ENCODE results near the gene NRGN.

Gene NRGN

GRCh38 chr11:124724979-124725718, 14.6 kb upstream of the NRGN start:
- no peak for TF ChIP-seq JUND (IDR thresholded peaks at IDR 0.05; ENCODE audit: low read depth)
- in situ Hi-C loops (cut with HindIII; ENCODE audit: low pct_unique_long_range_greater_than_20kb, low sequenced_read_pairs): no loop called here
- no peak for DNase-seq (ENCODE audit: low read depth in 1 of 2, low spot score in 1 of 2)

GRCh38 chr11:124725719-124726105, 14.0 kb upstream of the NRGN start:
- in situ Hi-C loops (cut with HindIII; ENCODE audit: low pct_unique_long_range_greater_than_20kb, low sequenced_read_pairs): no loop called here
- no peak for DNase-seq (ENCODE audit: low read depth in 1 of 2, low spot score in 1 of 2)
- no peak for TF ChIP-seq JUND (IDR thresholded peaks at IDR 0.05; ENCODE audit: low read depth)

GRCh38 chr11:124727474-124727873, 12.3 kb upstream of the NRGN start:
- in situ Hi-C loops (cut with HindIII; ENCODE audit: low pct_unique_long_range_greater_than_20kb, low sequenced_read_pairs): no loop called here
- TF ChIP-seq JUND (IDR thresholded peaks at IDR 0.05; ENCODE audit: low read depth): no peak
- DNase-seq (ENCODE audit: low read depth in 1 of 2, low spot score in 1 of 2): no peak

- no peak for DNase-seq (ENCODE audit: low read depth in 1 of 2, low spot score in 1 of 2)
- in situ Hi-C loops (cut with HindIII; ENCODE audit: low pct_unique_long_range_greater_than_20kb, low sequenced_read_pairs): no loop called here
- TF ChIP-seq JUND (IDR thresholded peaks at IDR 0.05; ENCODE audit: low read depth): no peak
Measured at GRCh38 chr11:124728134-124728533, 11.6 kb upstream of the NRGN start.

GRCh38 chr11:124729571-124729970, 10.2 kb upstream of the NRGN start:
- no peak for DNase-seq (ENCODE audit: low read depth in 1 of 2, low spot score in 1 of 2)
- in situ Hi-C loops (cut with HindIII; ENCODE audit: low pct_unique_long_range_greater_than_20kb, low sequenced_read_pairs): no loop called here
- no peak for TF ChIP-seq JUND (IDR thresholded peaks at IDR 0.05; ENCODE audit: low read depth)

GRCh38 chr11:124732230-124732629, 7.5 kb upstream of the NRGN start:
- no peak for TF ChIP-seq JUND (IDR thresholded peaks at IDR 0.05; ENCODE audit: low read depth)
- in situ Hi-C loops (cut with HindIII; ENCODE audit: low pct_unique_long_range_greater_than_20kb, low sequenced_read_pairs): no loop called here
- DNase-seq (ENCODE audit: low read depth in 1 of 2, low spot score in 1 of 2): no peak

- TF ChIP-seq JUND (IDR thresholded peaks at IDR 0.05; ENCODE audit: low read depth): no peak
- DNase-seq (ENCODE audit: low read depth in 1 of 2, low spot score in 1 of 2): no peak
- in situ Hi-C loops (cut with HindIII; ENCODE audit: low pct_unique_long_range_greater_than_20kb, low sequenced_read_pairs): no loop called here
Measured at GRCh38 chr11:124736736-124737135, 3.0 kb upstream of the NRGN start.

- DNase-seq (ENCODE audit: low read depth in 1 of 2, low spot score in 1 of 2): no peak
- in situ Hi-C loops (cut with HindIII; ENCODE audit: low pct_unique_long_range_greater_than_20kb, low sequenced_read_pairs): no loop called here
- TF ChIP-seq JUND (IDR thresholded peaks at IDR 0.05; ENCODE audit: low read depth): no peak
Measured at GRCh38 chr11:124737638-124738305, 2.0 kb upstream of the NRGN start.

- in situ Hi-C loops (cut with HindIII; ENCODE audit: low pct_unique_long_range_greater_than_20kb, low sequenced_read_pairs): no loop called here
- no peak for DNase-seq (ENCODE audit: low read depth in 1 of 2, low spot score in 1 of 2)
- TF ChIP-seq JUND (IDR thresholded peaks at IDR 0.05; ENCODE audit: low read depth): no peak
Measured at GRCh38 chr11:124738713-124739478, 846 bp upstream of the NRGN start.

- in situ Hi-C loops (cut with HindIII; ENCODE audit: low pct_unique_long_range_greater_than_20kb, low sequenced_read_pairs): no loop called here
- DNase-seq (ENCODE audit: low read depth in 1 of 2, low spot score in 1 of 2): peak; percentile 84 to 96
- TF ChIP-seq JUND (IDR thresholded peaks at IDR 0.05; ENCODE audit: low read depth): no peak
Measured at GRCh38 chr11:124740277-124740882, 638 bp downstream of the NRGN start.

- DNase-seq (ENCODE audit: low read depth in 1 of 2, low spot score in 1 of 2): no peak
- TF ChIP-seq JUND (IDR thresholded peaks at IDR 0.05; ENCODE audit: low read depth): no peak
- in situ Hi-C loops (cut with HindIII; ENCODE audit: low pct_unique_long_range_greater_than_20kb, low sequenced_read_pairs): no loop called here
Measured at GRCh38 chr11:124742555-124742954, 2.8 kb downstream of the NRGN start.

GRCh38 chr11:124743050-124743449, 3.3 kb downstream of the NRGN start:
- in situ Hi-C loops (cut with HindIII; ENCODE audit: low pct_unique_long_range_greater_than_20kb, low sequenced_read_pairs): no loop called here
- no peak for DNase-seq (ENCODE audit: low read depth in 1 of 2, low spot score in 1 of 2)
- no peak for TF ChIP-seq JUND (IDR thresholded peaks at IDR 0.05; ENCODE audit: low read depth)

Measured in T47D (cell line).